Left ventricle myocardium inferior (tissue), 1 donor: ENCODE measurements around the gene PCSK5. TPM values are rescaled to one million over a fixed set of nuclear protein-coding genes. Genes with fewer than 3 reads are reported as not detected.

Experiments
- DNase-seq: peaks from one replicate; pipeline ENCODE4 v3.0.0-alpha.2; 2020
- H3K27ac ChIP-seq: fragments of 200-600 bp; replicated peaks from 2 replicates; pipeline ENCODE4 v1.8.0; 2021
- H3K27me3 ChIP-seq: fragments of 200-600 bp; 2 replicates; pipeline ENCODE4 v1.8.0; 2021; ENCODE audit warnings: low read depth
- H3K36me3 ChIP-seq: fragments of 200-600 bp; 2 replicates; pipeline ENCODE4 v1.8.0; 2021
- H3K4me1 ChIP-seq: fragments of 200-600 bp; 2 replicates; pipeline ENCODE4 v1.8.0; 2021
- H3K4me3 ChIP-seq: fragments of 200-600 bp; 2 replicates; pipeline ENCODE4 v1.8.0; 2021; ENCODE audit warnings: mild to moderate bottlenecking, moderate library complexity
- H3K9me3 ChIP-seq: fragments of 200-600 bp; replicated peaks from 2 replicates; pipeline ENCODE4 v1.8.0; 2021
- CTCF ChIP-seq: fragments of 200-600 bp; IDR thresholded peaks from 2 replicates; pipeline ENCODE4 v1.8.0; 2021; ENCODE audit warnings: antibody characterized with exemption, mild to moderate bottlenecking, borderline replicate concordance
- intact Hi-C: fragments of 100-400 bp; cut with micrococcal nuclease; formaldehyde crosslinking; loops from one replicate; pipeline ENCODE4 v1.11.0; 2022
- total RNA-seq: library from RNA; stranded (reverse); fragmentation: NEBNext Ultra II Directional; extraction: Animal tissue kit (Norgen Biotek cat#: 25700); gene quantifications from one replicate; pipeline ENCODE4 v1.2.1, GENCODE V29; 2021
- donor health status: DM: no; HTN: yes; CAD: no; lungs with severe emphysema.

The PCSK5 gene
- total RNA-seq, 1 donor from 2014 or later, result 5.6 TPM

GRCh38 chr9:76001459-76001858, 111.0 kb downstream of the PCSK5 start:
- Histone ChIP-seq H3K4me1 (no peaks in the 10 kb centered on the region), H3K27me3 (no peaks in the 10 kb centered on the region), H3K36me3 (no peaks in the 10 kb centered on the region), H3K27ac (no peak overlapping the region), H3K9me3 (no peaks in the 10 kb centered on the region), H3K4me3 (no peak overlapping the region)
- no peak for TF ChIP-seq CTCF
- intact Hi-C loops, result no loop called here
- DNase-seq, result no peak

- Histone ChIP-seq H3K36me3 (no peaks in the 10 kb centered on the region), H3K27me3 (no peaks in the 10 kb centered on the region), H3K27ac (no peak overlapping the region), H3K4me3 (no peak overlapping the region), H3K9me3 (no peaks in the 10 kb centered on the region), H3K4me1 (no peaks in the 10 kb centered on the region)
- TF ChIP-seq CTCF, result no peak
- intact Hi-C loops, result no loop called here
- no peak for DNase-seq
Measured at GRCh38 chr9:76003041-76003440, 112.6 kb downstream of the PCSK5 start.

- no peak for DNase-seq
- Histone ChIP-seq H3K36me3 (no peaks in the 10 kb centered on the region), H3K27ac (no peak overlapping the region), H3K4me1 (no peaks in the 10 kb centered on the region), H3K4me3 (no peak overlapping the region), H3K27me3 (no peaks in the 10 kb centered on the region), H3K9me3 (no peaks in the 10 kb centered on the region)
- TF ChIP-seq CTCF, result no peak
- intact Hi-C loops, result no loop called here
Measured at GRCh38 chr9:76004526-76004925, 114.1 kb downstream of the PCSK5 start.

- no peak for DNase-seq
- Histone ChIP-seq H3K4me1 (no peaks in the 10 kb centered on the region), H3K4me3 (no peak overlapping the region), H3K36me3 (no peaks in the 10 kb centered on the region), H3K9me3 (no peaks in the 10 kb centered on the region), H3K27me3 (no peaks in the 10 kb centered on the region), H3K27ac (no peak overlapping the region)
- no peak for TF ChIP-seq CTCF
- intact Hi-C loops, result no loop called here
Measured at GRCh38 chr9:76007935-76008334, 117.5 kb downstream of the PCSK5 start.

GRCh38 chr9:76013809-76014208, 123.3 kb downstream of the PCSK5 start:
- TF ChIP-seq CTCF, result no peak
- H3K27me3 ChIP-seq, result no peaks in the 10 kb centered on the region
- no peak overlapping the region for H3K4me3 ChIP-seq
- H3K27ac ChIP-seq, result no peak overlapping the region
- H3K36me3 ChIP-seq, result no peaks in the 10 kb centered on the region
- no peaks in the 10 kb centered on the region for H3K4me1 ChIP-seq
- no peak for DNase-seq
- intact Hi-C loops, result no loop called here
- H3K9me3 ChIP-seq, result no peaks in the 10 kb centered on the region

- H3K27me3 ChIP-seq, result no peaks in the 10 kb centered on the region
- H3K27ac ChIP-seq, result no peak overlapping the region
- H3K4me3 ChIP-seq, result no peak overlapping the region
- no peaks in the 10 kb centered on the region for H3K4me1 ChIP-seq
- TF ChIP-seq CTCF, result no peak
- H3K9me3 ChIP-seq, result no peaks in the 10 kb centered on the region
- intact Hi-C loops, result no loop called here
- H3K36me3 ChIP-seq, result no peaks in the 10 kb centered on the region
- DNase-seq, result no peak
Measured at GRCh38 chr9:76018235-76018634, 127.8 kb downstream of the PCSK5 start.
